ENCODE data around the gene PPIA. TPM values are rescaled to one million over a fixed set of nuclear protein-coding genes. Genes with fewer than 3 reads are reported as not detected.

PPIA gene
- total RNA-seq, 1 experiment from 2014 or later, result 2,836 TPM

- DNase-seq (ENCODE audit: low read depth, low spot score) (no peak), ATAC-seq (no peak)
- RAD21 ChIA-PET (ENCODE audit: low non-redundant PET in 1 of 2, low total read pairs in 2 of 2, uncharacterized antibody in 2 of 2, unreplicated experiment in 2 of 2), result no interaction called here
- H3K9ac ChIP-seq (ENCODE audit: low read length), result no peak overlapping the region
- intact Hi-C loops (cut with micrococcal nuclease), result no loop called here
- peaks cover 27 to 39% of the 10 kb centered on the region in 2 experiments; a peak in 3 of 4 replicates for H3K36me3 ChIP-seq (ENCODE audit: control insufficient read depth in 1 of 2, insufficient read depth in 2 of 2, low read length in 2 of 2)
- CTCF ChIA-PET, result no interaction called here
- no peaks in the 10 kb centered on the region for H4K20me1 ChIP-seq (ENCODE audit: insufficient read depth)
- POLR2A ChIA-PET, result no interaction called here
- no peaks in the 10 kb centered on the region for H3K27me3 ChIP-seq (ENCODE audit: insufficient read depth, low read length)
- no peak overlapping the region for H3K4me2 ChIP-seq (ENCODE audit: low read length)
- TF ChIP-seq POLR2AphosphoS5 (IDR thresholded peaks at IDR 0.05; ENCODE audit: low read depth, low read length) (no peak), ATF3 (IDR thresholded peaks at IDR 0.05) (no peak), YY1 (IDR thresholded peaks at IDR 0.05; ENCODE audit: extremely low read depth, insufficient replicate concordance, low read depth, low read length) (no peak), CBX3 (IDR thresholded peaks at IDR 0.05; ENCODE audit: low read depth) (no peak), SP1 (IDR thresholded peaks at IDR 0.05; ENCODE audit: low read depth) (no peak), FOSL1 (IDR thresholded peaks at IDR 0.05; ENCODE audit: low read depth) (no peak)
- TF ChIP-seq, protein P1, sequence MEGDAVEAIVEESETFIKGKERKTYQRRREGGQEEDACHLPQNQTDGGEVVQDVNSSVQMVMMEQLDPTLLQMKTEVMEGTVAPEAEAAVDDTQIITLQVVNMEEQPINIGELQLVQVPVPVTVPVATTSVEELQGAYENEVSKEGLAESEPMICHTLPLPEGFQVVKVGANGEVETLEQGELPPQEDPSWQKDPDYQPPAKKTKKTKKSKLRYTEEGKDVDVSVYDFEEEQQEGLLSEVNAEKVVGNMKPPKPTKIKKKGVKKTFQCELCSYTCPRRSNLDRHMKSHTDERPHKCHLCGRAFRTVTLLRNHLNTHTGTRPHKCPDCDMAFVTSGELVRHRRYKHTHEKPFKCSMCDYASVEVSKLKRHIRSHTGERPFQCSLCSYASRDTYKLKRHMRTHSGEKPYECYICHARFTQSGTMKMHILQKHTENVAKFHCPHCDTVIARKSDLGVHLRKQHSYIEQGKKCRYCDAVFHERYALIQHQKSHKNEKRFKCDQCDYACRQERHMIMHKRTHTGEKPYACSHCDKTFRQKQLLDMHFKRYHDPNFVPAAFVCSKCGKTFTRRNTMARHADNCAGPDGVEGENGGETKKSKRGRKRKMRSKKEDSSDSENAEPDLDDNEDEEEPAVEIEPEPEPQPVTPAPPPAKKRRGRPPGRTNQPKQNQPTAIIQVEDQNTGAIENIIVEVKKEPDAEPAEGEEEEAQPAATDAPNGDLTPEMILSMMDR (IDR thresholded peaks at IDR 0.05 in 2 of 3, conservative IDR thresholded peaks at IDR 0.05 in 1 of 3; ENCODE audit: borderline replicate concordance in 1 of 3, insufficient read depth in 1 of 3, low read depth in 2 of 3, low read length in 2 of 3), result no peak
- no peak overlapping the region for H3K4me3 ChIP-seq (replicated peaks in 1 of 2; ENCODE audit: low read depth in 1 of 2, low read length in 2 of 2)
- no peaks in the 10 kb centered on the region for H3K9me3 ChIP-seq (ENCODE audit: control insufficient read depth in 1 of 2, insufficient read depth in 1 of 2, low read depth in 1 of 2, low read length in 2 of 2)
- H3K9me2 ChIP-seq (ENCODE audit: insufficient read depth), result no peaks in the 10 kb centered on the region
- no peaks in the 10 kb centered on the region for H3K79me2 ChIP-seq (ENCODE audit: insufficient read depth, low read length)
- H3K27ac ChIP-seq (ENCODE audit: low read depth, low read length), result no peak overlapping the region; the same call in 1 of the 2 replicates
- no peak overlapping the region for H2AFZ ChIP-seq (ENCODE audit: low read depth, low read length, poor library complexity, severe bottlenecking)
- H3K4me1 ChIP-seq (ENCODE audit: control insufficient read depth in 1 of 2, insufficient read depth in 2 of 2, low read length in 2 of 2), result peaks cover 12 to 22% of the 10 kb centered on the region in 2 experiments
- BruUV-seq (replicated peaks), result no TSS peak
Observed at GRCh38 chr7:44762726-44763522, 33.6 kb upstream of the PPIA start.

All from HCT116 (cell line).